H9 (cell line): ENCODE data around the gene SLC24A4. TPM values are rescaled to one million over a fixed set of nuclear protein-coding genes. Genes with fewer than 3 reads are reported as not detected.

Source experiments
- DNase-seq: peaks from one replicate; pipeline ENCODE4 v3.0.0-alpha.2; 2017
- H2AFZ ChIP-seq: one replicate; pipeline ENCODE4 v1.6.1; 2013; ENCODE audit warnings: mild to moderate bottlenecking, low read length, control low read depth, moderate library complexity
- H2AK5ac ChIP-seq: 2 replicates; pipeline ENCODE4 v1.6.1; 2013; ENCODE audit warnings: low read length, control low read depth, mixed read lengths; ENCODE audit not compliant: insufficient read length
- H2BK120ac ChIP-seq: one replicate; pipeline ENCODE4 v1.6.1; 2013; ENCODE audit warnings: low read depth, mild to moderate bottlenecking, low read length, control low read depth, inconsistent platforms; ENCODE audit not compliant: poor library complexity, severe bottlenecking
- H2BK12ac ChIP-seq: 2 replicates; pipeline ENCODE4 v1.6.1; 2013; ENCODE audit warnings: low read length, control low read depth, mixed read lengths, low read depth; ENCODE audit not compliant: insufficient read length
- H2BK15ac ChIP-seq: 2 replicates; pipeline ENCODE4 v1.6.1; 2013; ENCODE audit warnings: low read depth, low read length, control low read depth
- H2BK20ac ChIP-seq: one replicate; pipeline ENCODE4 v1.6.1; 2013; ENCODE audit warnings: low read depth, mild to moderate bottlenecking, low read length, control low read depth, inconsistent platforms; ENCODE audit not compliant: poor library complexity, severe bottlenecking
- H2BK5ac ChIP-seq: 2 replicates; pipeline ENCODE4 v1.6.1; 2013; ENCODE audit warnings: low read length, control low read depth, mixed read lengths; ENCODE audit not compliant: insufficient read length
- H3K14ac ChIP-seq: 2 replicates; pipeline ENCODE4 v1.6.1; 2013; ENCODE audit warnings: low read length, control low read depth; ENCODE audit not compliant: insufficient read depth
- H3K18ac ChIP-seq: 2 replicates; pipeline ENCODE4 v1.6.1; 2013; ENCODE audit warnings: low read depth, mild to moderate bottlenecking, mixed read lengths, low read length, control low read depth; ENCODE audit not compliant: insufficient read length
- H3K23ac ChIP-seq: 2 replicates; pipeline ENCODE4 v1.6.1; 2013; ENCODE audit warnings: low read length, control low read depth, mixed read lengths, low read depth; ENCODE audit not compliant: insufficient read length
- H3K23me2 ChIP-seq: 2 replicates; pipeline ENCODE4 v1.6.1; 2013; ENCODE audit warnings: low read depth, mild to moderate bottlenecking, mixed read lengths, low read length, control low read depth; ENCODE audit not compliant: insufficient read length, poor library complexity, severe bottlenecking
- H3K27ac ChIP-seq: 2 replicates; pipeline ENCODE4 v1.5.1; 2013; ENCODE audit warnings: low read length, control low read depth, mixed read lengths, low read depth; ENCODE audit not compliant: insufficient read length
- H3K27me3 ChIP-seq: 2 replicates; pipeline ENCODE4 v1.6.1; 2013; ENCODE audit warnings: low read length, control low read depth, inconsistent platforms; ENCODE audit not compliant: insufficient read depth
- H3K4ac ChIP-seq: 2 replicates; pipeline ENCODE4 v1.6.1; 2013; ENCODE audit warnings: low read depth, mild to moderate bottlenecking, control low read depth, inconsistent platforms, low read length, moderate library complexity
- H3K4me1 ChIP-seq: 2 replicates; pipeline ENCODE4 v1.6.1; 2013; ENCODE audit warnings: low read length, control low read depth, inconsistent platforms; ENCODE audit not compliant: insufficient read depth
- H3K4me2 ChIP-seq: 2 replicates; pipeline ENCODE4 v1.6.1; 2013; ENCODE audit warnings: low read length, control low read depth, mixed read lengths; ENCODE audit not compliant: insufficient read length, insufficient read depth
- H3K56ac ChIP-seq: 2 replicates; pipeline ENCODE4 v1.6.1; 2013; ENCODE audit warnings: low read depth, mild to moderate bottlenecking, mixed read lengths, low read length, control low read depth; ENCODE audit not compliant: insufficient read length
- H3K79me1 ChIP-seq: 2 replicates; pipeline ENCODE4 v1.6.1; 2013; ENCODE audit warnings: low read depth, mild to moderate bottlenecking, moderate library complexity, low read length, control low read depth, inconsistent platforms; ENCODE audit not compliant: insufficient read depth, poor library complexity, severe bottlenecking
- H3K79me2 ChIP-seq: 2 replicates; pipeline ENCODE4 v1.6.1; 2013; ENCODE audit warnings: low read length, control low read depth, inconsistent platforms; ENCODE audit not compliant: insufficient read depth
- H3K9ac ChIP-seq: 2 replicates; pipeline ENCODE4 v1.6.1; 2013; ENCODE audit warnings: low read length, control low read depth, mixed read lengths; ENCODE audit not compliant: insufficient read length; ENCODE audit errors: extremely low read depth
- H3K9me3 ChIP-seq: one replicate; pipeline ENCODE4 v1.6.1; 2013; ENCODE audit warnings: low read depth, low read length, inconsistent platforms; ENCODE audit not compliant: control insufficient read depth
- H3T11ph ChIP-seq: one replicate; pipeline ENCODE4 v1.6.1; 2013; ENCODE audit warnings: mild to moderate bottlenecking, low read length, control low read depth, inconsistent platforms
- H4K20me1 ChIP-seq: one replicate; pipeline ENCODE4 v1.6.1; 2013; ENCODE audit not compliant: control insufficient read depth, insufficient read length, insufficient read depth
- H4K5ac ChIP-seq: 2 replicates; pipeline ENCODE4 v1.6.1; 2013; ENCODE audit warnings: low read depth, mild to moderate bottlenecking, mixed read lengths, low read length, control low read depth; ENCODE audit not compliant: insufficient read length
- H4K8ac ChIP-seq: replicated peaks from 2 replicates; pipeline ENCODE4 v1.6.1; 2013; ENCODE audit warnings: low read length, control low read depth, mixed read lengths, low read depth; ENCODE audit not compliant: insufficient read length
- H4K91ac ChIP-seq: 2 replicates; pipeline ENCODE4 v1.6.1; 2013; ENCODE audit warnings: low read depth, mild to moderate bottlenecking, moderate library complexity, mixed read lengths, low read length, control low read depth; ENCODE audit not compliant: insufficient read length
- H3K27ac Mint-ChIP-seq, 3 experiments: 2 replicates in 2 of 3; 3 replicates in 1 of 3; pipeline ENCODE4 v1.8.0; 2020 to 2021; ENCODE audit warnings: mixed read lengths in 3 of 3, mild to moderate bottlenecking in 1 of 3, moderate library complexity in 1 of 3
- H3K27me3 Mint-ChIP-seq: 2 replicates; pipeline ENCODE4 v1.8.0; 2021; ENCODE audit warnings: low read depth, mild to moderate bottlenecking, moderate library complexity, mixed read lengths
- H3K36me3 Mint-ChIP-seq, 3 experiments: 2 replicates in 2 of 3; 3 replicates in 1 of 3; pipeline ENCODE4 v1.8.0; 2020 to 2021; ENCODE audit warnings: low read depth in 3 of 3, mixed read lengths in 3 of 3; ENCODE audit not compliant: insufficient read depth in 1 of 3
- H3K4me1 Mint-ChIP-seq, 2 experiments: 2 replicates each; pipeline ENCODE4 v1.8.0; 2020; ENCODE audit warnings: mixed read lengths in 2 of 2
- H3K4me3 Mint-ChIP-seq, 2 experiments: 2 replicates in 1 of 2; 3 replicates in 1 of 2; pipeline ENCODE4 v1.8.0; 2020 to 2021; ENCODE audit warnings: mild to moderate bottlenecking in 2 of 2, mixed read lengths in 2 of 2, moderate library complexity in 1 of 2
- H3K9me3 Mint-ChIP-seq, 2 experiments: 2 replicates in 1 of 2; 3 replicates in 1 of 2; pipeline ENCODE4 v1.8.0; 2020; ENCODE audit warnings: mild to moderate bottlenecking in 2 of 2, mixed read lengths in 2 of 2, moderate library complexity in 1 of 2
- WGBS: extraction: QIAGEN DNeasy Blood & Tissue Kit; methylation state at CpG from one replicate; pipeline ENCODE4 v1.1.7; 2013; ENCODE audit warnings: missing lambda C conversion rate, low lambda C conversion rate, mixed read lengths; ENCODE audit not compliant: insufficient read length; ENCODE audit errors: extremely low coverage; 5-methylcytosine and 5-hydroxymethylcytosine counted together
- total RNA-seq: library from RNA; stranded (reverse); gene quantifications from 2 replicates; pipeline ENCODE4 v1.2.1, GENCODE V29; 2021
- TF ChIP-seq, protein P1 (sequence below): fragments of 200-600 bp; sonication (generic); conservative IDR thresholded peaks from 3 replicates; pipeline ENCODE4 v1.8.0; 2021; ENCODE audit warnings: antibody characterized with exemption, mild to moderate bottlenecking

SLC24A4 gene
- total RNA-seq, 1 experiment from 2014 or later, result 0.24 TPM

- Histone ChIP-seq H4K91ac (no peak overlapping the region), H3K9me3 (no peaks in the 10 kb centered on the region), H3T11ph (no peak overlapping the region), H3K79me2 (no peaks in the 10 kb centered on the region), H3K4me2 (no peak overlapping the region), H3K23me2 (peaks cover 12% of the 10 kb centered on the region), H2AK5ac (no peak overlapping the region), H2BK12ac (no peak overlapping the region), H3K14ac (no peak overlapping the region; the same call in 1 of the 2 replicates), H2AFZ (no peak overlapping the region), H3K79me1 (no peaks in the 10 kb centered on the region), H4K5ac (no peak overlapping the region), H2BK15ac (no peak overlapping the region), H2BK20ac (no peak overlapping the region), H3K4ac (no peak overlapping the region), H3K9ac (no peak overlapping the region), H3K27ac (no peak overlapping the region), H4K20me1 (no peaks in the 10 kb centered on the region), H3K27me3 (peaks cover 3% of the 10 kb centered on the region; the same call in 1 of the 2 replicates), H3K4me1 (no peaks in the 10 kb centered on the region), H3K23ac (no peak overlapping the region), H2BK120ac (no peak overlapping the region), H2BK5ac (no peak overlapping the region), H4K8ac (no peak overlapping the region), H3K56ac (no peak overlapping the region), H3K18ac (no peak overlapping the region)
- Mint-ChIP-seq H3K36me3 (no peaks in the 10 kb centered on the region; a peak in 1 of 7 replicates), H3K4me3 (no peak overlapping the region), H3K4me1 (peaks cover 0 to 4% of the 10 kb centered on the region in 2 experiments; a peak in 3 of 4 replicates), H3K27me3 (peaks cover 50% of the 10 kb centered on the region), H3K9me3 (no peaks in the 10 kb centered on the region), H3K27ac (no peak overlapping the region)
- TF ChIP-seq, protein P1, sequence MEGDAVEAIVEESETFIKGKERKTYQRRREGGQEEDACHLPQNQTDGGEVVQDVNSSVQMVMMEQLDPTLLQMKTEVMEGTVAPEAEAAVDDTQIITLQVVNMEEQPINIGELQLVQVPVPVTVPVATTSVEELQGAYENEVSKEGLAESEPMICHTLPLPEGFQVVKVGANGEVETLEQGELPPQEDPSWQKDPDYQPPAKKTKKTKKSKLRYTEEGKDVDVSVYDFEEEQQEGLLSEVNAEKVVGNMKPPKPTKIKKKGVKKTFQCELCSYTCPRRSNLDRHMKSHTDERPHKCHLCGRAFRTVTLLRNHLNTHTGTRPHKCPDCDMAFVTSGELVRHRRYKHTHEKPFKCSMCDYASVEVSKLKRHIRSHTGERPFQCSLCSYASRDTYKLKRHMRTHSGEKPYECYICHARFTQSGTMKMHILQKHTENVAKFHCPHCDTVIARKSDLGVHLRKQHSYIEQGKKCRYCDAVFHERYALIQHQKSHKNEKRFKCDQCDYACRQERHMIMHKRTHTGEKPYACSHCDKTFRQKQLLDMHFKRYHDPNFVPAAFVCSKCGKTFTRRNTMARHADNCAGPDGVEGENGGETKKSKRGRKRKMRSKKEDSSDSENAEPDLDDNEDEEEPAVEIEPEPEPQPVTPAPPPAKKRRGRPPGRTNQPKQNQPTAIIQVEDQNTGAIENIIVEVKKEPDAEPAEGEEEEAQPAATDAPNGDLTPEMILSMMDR, result no peak
- no peak for DNase-seq
- WGBS, result no CpG with 5 or more reads among the region's 5 CpGs
These were observed 194.1 kb downstream of the SLC24A4 start for GRCh38 chr14:92516966-92517506.
